GM18498 (cell line): ENCODE measurements around the gene HNRNPUL2.

ENCODE experiments used
- ATAC-seq: cut with Tn5 transposase; IDR thresholded peaks from one replicate; pipeline ENCODE4 v1.9.1; 2021; ENCODE audit warnings: mild to moderate bottlenecking, moderate library complexity; ENCODE audit not compliant: unreplicated experiment

HNRNPUL2 gene

GRCh38 chr11:62671608-62672389 lies 55.5 kb downstream of the HNRNPUL2 start, which contains the start of the genes LBHD1 and UQCC3:
Gene LBHD1, minus strand, starts transcription at chr11:62672267. Its CDS starts 2,236 bp downstream, at chr11:62670031.
Gene UQCC3, plus strand, starts transcription at chr11:62671673. Its CDS starts 73 bp downstream, at chr11:62671746.
- peak; percentile 65 for ATAC-seq

- no peak for ATAC-seq
These were observed 56.0 kb downstream of the HNRNPUL2 start for GRCh38 chr11:62671236-62671607.

DNA sequence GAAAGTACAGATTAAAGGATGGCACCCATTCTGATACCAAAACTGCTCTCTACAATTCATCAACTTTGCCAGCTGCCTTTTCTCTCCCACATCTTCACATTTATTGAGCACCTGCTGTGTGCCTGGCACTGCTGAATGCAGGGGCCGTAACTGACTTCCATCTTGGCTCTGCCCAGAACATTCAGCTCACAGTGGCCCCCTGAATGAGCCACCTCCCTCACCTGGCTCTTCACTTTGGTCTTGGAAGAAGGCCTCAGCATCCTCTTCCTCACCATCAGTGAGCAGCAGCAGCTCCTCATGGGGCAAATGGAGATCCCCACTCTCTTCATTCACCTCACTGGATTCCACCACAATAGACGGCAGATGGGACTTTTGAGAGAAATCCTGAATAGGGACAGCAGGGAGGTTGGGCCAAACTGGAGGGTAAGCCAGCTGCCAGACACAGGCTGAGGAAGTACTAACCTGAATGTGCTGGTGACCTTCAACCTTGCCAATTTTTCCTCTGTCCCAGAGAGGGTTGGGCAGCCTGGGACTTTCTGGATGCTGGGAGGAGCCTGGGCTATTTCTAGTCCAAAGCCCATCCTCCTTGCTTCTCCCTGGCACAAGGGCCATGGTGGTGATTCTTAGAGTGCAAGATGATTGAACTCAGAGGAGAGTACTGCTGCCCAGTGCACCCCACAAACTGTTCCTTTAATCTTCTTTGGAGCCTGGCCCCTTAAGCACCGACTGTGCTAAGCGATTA lies 57.7 kb downstream of the HNRNPUL2 start:
- ATAC-seq: no peak

- no peak for ATAC-seq
These were observed 59.8 kb downstream of the HNRNPUL2 start for GRCh38 chr11:62667460-62667859.

- no peak for ATAC-seq
These were observed 60.9 kb downstream of the HNRNPUL2 start for GRCh38 chr11:62666259-62666926.

DNA sequence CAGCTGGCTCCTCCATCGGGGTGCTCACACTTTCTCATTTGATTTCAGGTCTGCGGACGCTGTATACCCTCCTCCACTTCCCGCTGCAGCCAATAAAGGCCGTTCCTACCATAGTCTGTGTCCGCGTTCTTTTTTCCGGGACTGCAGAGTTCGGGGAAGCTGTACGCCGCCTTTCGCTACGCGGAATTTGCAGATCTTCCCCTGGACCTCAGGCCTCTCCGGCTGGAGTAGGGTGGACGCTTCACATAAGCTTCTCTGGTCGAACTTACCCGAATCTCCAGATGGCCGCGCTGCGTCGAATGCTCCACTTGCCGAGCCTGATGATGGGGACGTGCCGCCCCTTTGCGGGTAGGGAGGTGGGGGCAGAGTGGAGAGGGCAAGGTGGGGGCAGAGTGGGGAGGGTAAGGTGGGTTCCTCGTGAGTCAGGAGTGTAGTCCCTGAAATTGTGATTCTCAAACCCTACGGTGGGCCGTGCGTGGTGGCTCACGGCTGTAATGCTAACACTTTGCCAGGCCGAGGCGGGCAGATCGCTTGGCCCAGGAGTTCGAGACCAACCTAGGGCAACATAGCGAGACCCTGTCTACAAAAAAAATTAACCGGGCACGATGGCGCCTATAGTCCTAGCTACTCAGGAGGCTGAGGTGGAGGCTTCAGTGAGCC lies 61.5 kb downstream of the HNRNPUL2 start:
- peak; percentile 9 for ATAC-seq

- ATAC-seq: peak; percentile 89
These were observed 62.1 kb downstream of the HNRNPUL2 start, which contains the start of the genes C11orf98 and CSKMT for GRCh38 chr11:62665075-62665598. Gene C11orf98, minus strand, starts transcription at chr11:62665210. Its CDS starts 41 bp downstream, at chr11:62665169. Gene CSKMT, plus strand, starts transcription at chr11:62665312. Its CDS starts 568 bp downstream, at chr11:62665880.

DNA sequence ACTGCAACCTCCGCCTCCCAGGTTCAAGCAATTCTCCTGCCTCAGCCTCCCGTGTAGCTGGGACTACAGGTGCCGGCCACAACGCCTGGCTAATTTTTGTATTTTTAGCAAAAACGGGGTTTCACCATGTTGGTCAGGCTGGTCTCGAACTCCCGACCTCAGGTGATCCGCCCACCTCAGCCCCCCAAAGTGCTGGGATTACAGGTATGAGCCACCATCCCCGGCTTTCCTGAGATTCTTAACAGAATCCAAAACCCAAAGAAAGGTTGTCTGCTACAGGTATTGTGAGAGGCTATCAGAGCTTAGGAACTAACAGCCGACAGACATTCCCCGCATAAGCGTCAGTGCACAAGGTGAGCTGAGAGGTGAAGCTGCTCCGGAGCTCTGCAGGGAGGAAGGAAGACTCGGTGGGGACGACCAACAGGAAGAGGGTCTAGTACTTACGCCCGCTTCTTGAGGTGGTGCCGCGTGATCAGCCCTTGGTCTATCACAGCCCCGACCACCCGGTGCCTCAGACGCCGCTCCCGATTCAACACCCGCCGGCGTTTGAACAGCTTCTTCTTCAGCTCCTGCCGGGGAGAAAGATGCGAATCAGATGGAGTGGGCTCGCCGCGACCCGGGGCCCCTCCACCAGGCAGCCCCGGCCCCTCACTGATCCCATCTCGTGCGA lies 62.7 kb downstream of the HNRNPUL2 start:
- ATAC-seq: peak; percentile 35
